Neural progenitor cell (in vitro differentiated cells): ENCODE data around the gene GTF3C1.

Experiments used
- CTCF ChIP-seq: fragments of 200-600 bp; sonication (generic); IDR thresholded peaks from 2 replicates; pipeline ENCODE4 v1.5.1; 2017; ENCODE audit warnings: antibody characterized with exemption, mild to moderate bottlenecking
- EZH2 ChIP-seq: fragments of 200-600 bp; sonication (generic); IDR thresholded peaks from 2 replicates; pipeline ENCODE4 v1.6.1; 2017; ENCODE audit warnings: antibody characterized with exemption, mild to moderate bottlenecking, moderate library complexity
- EZH2phosphoT487 ChIP-seq: fragments of 200-600 bp; sonication (generic); IDR thresholded peaks from 2 replicates; pipeline ENCODE4 v1.6.1; 2017; ENCODE audit warnings: antibody characterized with exemption

DNA sequence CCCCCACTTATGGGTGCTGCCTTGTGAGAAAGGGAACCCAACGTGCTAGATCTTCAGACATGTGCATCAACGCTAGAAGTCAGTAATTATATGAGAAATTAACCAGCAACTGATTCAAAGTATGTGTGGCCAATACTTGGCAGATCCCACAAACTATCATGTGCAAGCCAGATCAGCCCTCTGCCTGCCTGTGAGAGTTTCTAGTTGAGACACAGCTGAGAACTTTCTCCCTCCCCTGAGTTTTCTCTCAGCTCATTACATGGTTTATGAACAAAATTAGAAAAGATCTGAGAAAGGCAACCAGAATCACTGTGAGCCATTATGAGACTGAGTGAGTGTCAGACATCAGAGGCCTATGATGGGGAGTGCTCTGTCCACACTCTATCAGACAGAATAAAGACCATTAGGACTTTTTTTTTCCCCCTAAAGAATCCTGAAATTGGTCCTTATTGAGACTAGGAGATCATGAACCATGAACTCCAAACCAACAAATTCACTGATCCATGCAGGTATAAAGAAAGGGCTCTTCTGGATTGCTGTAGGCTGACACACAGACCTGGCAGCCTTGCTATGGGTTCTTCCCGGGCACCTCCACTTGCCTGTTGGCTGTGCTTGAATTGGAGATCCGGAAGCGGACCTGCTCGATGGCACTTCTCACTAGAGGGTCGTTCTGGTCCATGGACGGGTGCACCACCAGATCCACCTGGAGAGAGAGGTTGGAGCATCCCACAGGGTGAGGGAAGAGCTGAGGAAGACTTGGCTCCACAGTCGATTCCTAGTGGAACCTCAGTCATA lies 51.5 kb downstream of the GTF3C1 start:
- TF ChIP-seq CTCF (no peak), EZH2 (no peak), EZH2phosphoT487 (no peak)
